ENCODE measurements around the gene A2M.

GRCh38 chr12:9098463-9099026 lies 17.2 kb downstream of the A2M start:
- TF ChIP-seq MTA1 (IDR thresholded peaks at IDR 0.05; ENCODE audit: borderline replicate concordance) (no peak), ZBTB7A (IDR thresholded peaks at IDR 0.05; ENCODE audit: borderline replicate concordance, control insufficient read depth, low read depth, low read length) (no peak), CTCF (IDR thresholded peaks at IDR 0.05 in 2 of 3, conservative IDR thresholded peaks at IDR 0.05 in 1 of 3; ENCODE audit: insufficient read depth in 2 of 3, low read depth in 1 of 3, low read length in 3 of 3) (no peak), ELK3 (CRISPR knock-in tag; IDR thresholded peaks at IDR 0.05) (no peak), ZNF23 (CRISPR knock-in tag; IDR thresholded peaks at IDR 0.05) (no peak), ZNF133 (CRISPR knock-in tag; IDR thresholded peaks at IDR 0.05) (no peak), ZNF408 (CRISPR knock-in tag; IDR thresholded peaks at IDR 0.05; ENCODE audit: low read depth) (no peak)

Measured in K562 (cell line).